GM12892 (cell line): ENCODE measurements around the gene RER1.

ENCODE experiments used
- POLR2A ChIP-seq: IDR thresholded peaks from 2 replicates; pipeline ENCODE4 v1.6.1; 2011; ENCODE audit warnings: low read depth, low read length, control low read depth
- POLR2AphosphoS5 ChIP-seq: IDR thresholded peaks from 2 replicates; pipeline ENCODE4 v1.6.1; 2011; ENCODE audit warnings: low read depth, low read length, control low read depth
- TAF1 ChIP-seq: IDR thresholded peaks from 2 replicates; pipeline ENCODE4 v1.6.1; 2011; ENCODE audit warnings: low read depth, mild to moderate bottlenecking, control low read depth, low read length, borderline replicate concordance

DNA sequence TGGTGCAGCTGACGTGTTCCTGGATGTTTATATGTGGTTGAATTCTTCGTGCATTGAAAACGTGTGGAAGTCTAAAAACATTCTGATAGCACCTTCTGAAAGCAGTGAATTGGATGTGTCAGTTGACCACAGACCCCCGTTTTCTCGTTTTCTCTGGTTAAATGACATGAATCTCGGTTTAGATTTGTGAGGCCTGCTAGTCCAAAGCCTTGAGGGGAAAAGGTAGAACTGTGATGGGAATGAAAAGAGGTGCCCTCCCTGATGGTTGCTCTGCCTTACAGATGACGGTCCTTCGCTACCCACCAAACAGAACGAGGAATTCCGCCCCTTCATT lies 8.9 kb downstream of the RER1 start:
- TF ChIP-seq POLR2A (no peak), POLR2AphosphoS5 (no peak), TAF1 (no peak)
